ENCODE measurements around the gene FPGS.
"Not testable (repeated sequence)": the region's sequence is repeated elsewhere in the genome, so short reads cannot be mapped to it uniquely, and the experiment has no call there.

FPGS gene

DNA sequence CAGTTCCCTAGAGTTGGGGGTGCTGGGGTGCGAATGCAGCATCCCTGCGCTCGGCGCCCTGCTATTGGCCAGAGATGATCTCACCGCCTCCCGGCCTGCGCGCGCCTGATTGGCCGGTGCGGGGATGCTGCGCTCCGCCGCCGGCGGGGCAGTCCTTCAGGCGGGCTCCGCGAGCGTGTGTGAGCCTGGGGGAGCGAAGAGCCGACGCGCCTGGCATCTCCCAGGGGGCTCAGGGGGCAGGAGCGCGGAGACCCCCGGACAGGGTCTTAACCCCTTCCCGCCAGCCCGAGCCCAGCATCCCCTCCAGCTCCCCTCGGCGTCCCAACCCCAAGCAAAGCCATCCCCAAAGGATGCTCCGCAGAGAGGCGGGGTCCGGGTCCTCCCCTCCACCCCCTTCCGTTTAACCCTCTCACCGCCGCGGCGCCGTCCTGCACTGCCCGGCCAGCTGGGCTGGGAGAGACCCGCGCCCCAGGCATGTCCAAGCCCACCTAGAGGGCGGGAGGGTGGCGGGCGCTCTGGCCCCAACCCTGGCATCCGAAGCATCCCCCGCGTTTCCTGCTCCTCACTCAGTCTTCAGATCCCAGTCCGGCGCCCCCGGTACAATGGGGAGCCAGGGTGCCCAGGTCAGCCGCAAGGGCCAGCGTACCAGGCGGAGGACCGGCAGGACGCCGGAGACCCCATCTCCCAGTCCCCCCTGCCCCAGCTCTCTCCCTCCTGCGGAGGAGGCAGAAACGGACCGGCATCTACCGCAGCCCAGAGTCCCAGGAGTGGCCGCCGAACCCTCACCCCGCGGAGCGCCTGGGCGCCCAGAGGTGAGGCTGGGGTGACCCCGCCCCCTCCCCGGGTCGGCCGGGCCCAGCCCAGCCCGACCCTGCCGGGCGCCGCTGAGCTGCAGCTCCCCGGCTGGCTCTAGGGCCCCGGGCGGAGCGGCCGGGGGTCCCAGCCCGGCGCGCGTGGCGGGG is 48.3 kb upstream of the FPGS start:
- Histone ChIP-seq H4K20me1 (ENCODE audit: insufficient read depth, low read length) (no peaks in the 10 kb centered on the region), H3K79me2 (ENCODE audit: insufficient read depth, low read length) (no peaks in the 10 kb centered on the region), H3K36me3 (ENCODE audit: insufficient read depth, low read length) (no peaks in the 10 kb centered on the region), H3K9ac (ENCODE audit: low read depth, low read length) (no peak overlapping the region), H3K4me1 (ENCODE audit: insufficient read depth, low read length) (no peaks in the 10 kb centered on the region), H2AFZ (ENCODE audit: low read depth, low read length) (no peak overlapping the region), H3K27me3 (ENCODE audit: insufficient read depth, low read length, poor library complexity) (no peaks in the 10 kb centered on the region), H3K9me3 (ENCODE audit: insufficient read depth, low read length, severe bottlenecking) (no peaks in the 10 kb centered on the region), H3K27ac (ENCODE audit: low read length) (no peak overlapping the region), H3K4me3 (ENCODE audit: low read depth in 1 of 2, low read length in 2 of 2) (no peak overlapping the region), H3K4me2 (ENCODE audit: insufficient read depth, low read length) (no peak overlapping the region)
- TF ChIP-seq, protein P1, sequence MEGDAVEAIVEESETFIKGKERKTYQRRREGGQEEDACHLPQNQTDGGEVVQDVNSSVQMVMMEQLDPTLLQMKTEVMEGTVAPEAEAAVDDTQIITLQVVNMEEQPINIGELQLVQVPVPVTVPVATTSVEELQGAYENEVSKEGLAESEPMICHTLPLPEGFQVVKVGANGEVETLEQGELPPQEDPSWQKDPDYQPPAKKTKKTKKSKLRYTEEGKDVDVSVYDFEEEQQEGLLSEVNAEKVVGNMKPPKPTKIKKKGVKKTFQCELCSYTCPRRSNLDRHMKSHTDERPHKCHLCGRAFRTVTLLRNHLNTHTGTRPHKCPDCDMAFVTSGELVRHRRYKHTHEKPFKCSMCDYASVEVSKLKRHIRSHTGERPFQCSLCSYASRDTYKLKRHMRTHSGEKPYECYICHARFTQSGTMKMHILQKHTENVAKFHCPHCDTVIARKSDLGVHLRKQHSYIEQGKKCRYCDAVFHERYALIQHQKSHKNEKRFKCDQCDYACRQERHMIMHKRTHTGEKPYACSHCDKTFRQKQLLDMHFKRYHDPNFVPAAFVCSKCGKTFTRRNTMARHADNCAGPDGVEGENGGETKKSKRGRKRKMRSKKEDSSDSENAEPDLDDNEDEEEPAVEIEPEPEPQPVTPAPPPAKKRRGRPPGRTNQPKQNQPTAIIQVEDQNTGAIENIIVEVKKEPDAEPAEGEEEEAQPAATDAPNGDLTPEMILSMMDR (IDR thresholded peaks at IDR 0.05; ENCODE audit: borderline replicate concordance, extremely low read depth, low read length, poor library complexity, severe bottlenecking) = no peak
- no peak for TF ChIP-seq EZH2 (IDR thresholded peaks at IDR 0.05; ENCODE audit: borderline replicate concordance, low read depth, low read length, severe bottlenecking)
- DNase-seq (no peak), ATAC-seq (ENCODE audit: insufficient read depth, low read depth) (no peak)

DNA sequence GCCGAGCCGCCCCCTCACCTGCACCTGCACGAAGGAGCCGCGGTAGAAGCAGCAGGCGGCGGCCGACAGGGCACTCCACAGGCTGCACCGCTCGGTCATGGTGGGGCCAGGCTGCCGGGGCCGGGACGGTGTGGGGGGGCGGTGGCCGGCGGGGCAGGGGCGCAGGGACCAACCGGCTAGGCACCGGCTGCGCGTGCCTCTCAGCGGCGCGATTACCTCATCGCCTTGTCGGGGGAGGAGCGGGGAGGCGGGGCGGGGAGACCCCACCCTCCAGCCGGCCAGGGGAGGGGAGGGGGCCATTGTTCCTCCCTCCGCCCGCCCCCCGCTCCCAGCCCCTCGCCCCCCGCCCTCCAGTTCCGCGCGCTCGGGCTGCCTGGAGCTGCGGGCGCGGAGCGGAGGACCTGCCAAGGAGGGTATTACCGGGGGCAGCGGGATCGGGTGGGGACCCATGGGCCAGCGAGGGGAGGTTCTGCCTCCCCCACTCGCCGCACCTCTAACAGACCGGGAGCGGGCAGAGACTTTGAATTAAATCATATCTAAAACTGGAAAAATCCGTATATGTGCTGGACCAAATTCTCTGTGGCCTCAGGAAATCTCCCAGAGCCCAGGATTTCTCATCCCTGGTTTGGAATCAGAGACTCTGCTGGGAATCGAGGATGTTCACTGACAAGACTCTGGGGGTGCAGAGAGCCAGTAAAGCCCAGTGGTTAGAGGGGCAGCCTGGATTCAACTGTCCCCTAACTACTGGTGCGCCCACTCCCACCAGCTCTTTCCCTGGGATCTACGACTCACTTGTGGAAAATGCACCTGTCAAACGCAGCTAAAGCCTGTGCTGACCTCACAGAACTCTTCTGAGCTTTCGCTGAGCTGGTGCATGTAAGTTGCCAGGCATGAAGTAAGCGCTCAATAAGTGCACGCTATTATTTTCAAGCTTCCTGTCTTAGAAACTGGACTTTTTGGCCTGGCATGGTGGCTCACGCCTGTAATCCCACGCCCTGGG is 47.3 kb upstream of the FPGS start:
- Histone ChIP-seq H3K4me3 (ENCODE audit: low read depth in 1 of 2, low read length in 2 of 2) (no peak overlapping the region), H3K9ac (ENCODE audit: low read depth, low read length) (no peak overlapping the region)
- no peak for DNase-seq

DNA sequence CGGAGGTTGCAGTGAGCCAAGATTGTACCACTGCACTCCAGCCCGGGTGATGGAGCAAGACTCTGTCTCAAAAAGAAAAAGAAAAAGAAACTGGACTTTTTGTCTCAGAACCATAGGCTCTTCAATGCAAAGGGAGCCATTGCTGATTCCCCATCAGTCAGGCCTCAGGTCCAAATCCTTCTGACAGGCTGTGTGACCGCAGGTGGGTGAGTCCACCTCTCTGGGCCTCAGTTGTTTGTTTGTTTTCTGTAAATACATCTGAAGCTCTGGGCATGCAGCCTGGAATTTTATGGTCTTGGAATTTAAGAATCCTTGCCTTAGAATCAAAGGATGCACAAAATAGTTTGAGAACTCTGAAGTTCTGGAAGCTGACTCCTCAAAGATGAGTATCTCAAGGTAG is 46.4 kb upstream of the FPGS start:
- H3K4me1 ChIP-seq (ENCODE audit: insufficient read depth, low read length) = no peaks in the 10 kb centered on the region
- H3K27ac ChIP-seq (ENCODE audit: low read length) = no peak overlapping the region
- H3K4me2 ChIP-seq (ENCODE audit: insufficient read depth, low read length) = no peak overlapping the region
- H4K20me1 ChIP-seq (ENCODE audit: insufficient read depth, low read length) = no peaks in the 10 kb centered on the region
- H2AFZ ChIP-seq (ENCODE audit: low read depth, low read length) = no peak overlapping the region
- no peak for TF ChIP-seq EZH2 (IDR thresholded peaks at IDR 0.05; ENCODE audit: borderline replicate concordance, low read depth, low read length, severe bottlenecking)
- TF ChIP-seq, protein P1 (IDR thresholded peaks at IDR 0.05; ENCODE audit: borderline replicate concordance, extremely low read depth, low read length, poor library complexity, severe bottlenecking) = no peak
- no peaks in the 10 kb centered on the region for H3K79me2 ChIP-seq (ENCODE audit: insufficient read depth, low read length)
- H3K27me3 ChIP-seq (ENCODE audit: insufficient read depth, low read length, poor library complexity) = no peaks in the 10 kb centered on the region
- no peaks in the 10 kb centered on the region for H3K9me3 ChIP-seq (ENCODE audit: insufficient read depth, low read length, severe bottlenecking)
- ATAC-seq (ENCODE audit: insufficient read depth, low read depth) = no peak
- H3K36me3 ChIP-seq (ENCODE audit: insufficient read depth, low read length) = no peaks in the 10 kb centered on the region
- no peak for DNase-seq
- no peak overlapping the region for H3K4me3 ChIP-seq (ENCODE audit: low read depth in 1 of 2, low read length in 2 of 2)
- no peak overlapping the region for H3K9ac ChIP-seq (ENCODE audit: low read depth, low read length)

More for the DNA sequence above, 47.3 kb upstream of the FPGS start:
- no peaks in the 10 kb centered on the region for H4K20me1 ChIP-seq (ENCODE audit: insufficient read depth, low read length)
- no peaks in the 10 kb centered on the region for H3K36me3 ChIP-seq (ENCODE audit: insufficient read depth, low read length)
- TF ChIP-seq, protein P1 (IDR thresholded peaks at IDR 0.05; ENCODE audit: borderline replicate concordance, extremely low read depth, low read length, poor library complexity, severe bottlenecking) = no peak
- no peak for TF ChIP-seq EZH2 (IDR thresholded peaks at IDR 0.05; ENCODE audit: borderline replicate concordance, low read depth, low read length, severe bottlenecking)
- no peaks in the 10 kb centered on the region for H3K27me3 ChIP-seq (ENCODE audit: insufficient read depth, low read length, poor library complexity)
- no peaks in the 10 kb centered on the region for H3K4me1 ChIP-seq (ENCODE audit: insufficient read depth, low read length)
- no peaks in the 10 kb centered on the region for H3K79me2 ChIP-seq (ENCODE audit: insufficient read depth, low read length)
- H2AFZ ChIP-seq (ENCODE audit: low read depth, low read length) = no peak overlapping the region
- no peak overlapping the region for H3K4me2 ChIP-seq (ENCODE audit: insufficient read depth, low read length)
- H3K27ac ChIP-seq (ENCODE audit: low read length) = no peak overlapping the region
- no peak for ATAC-seq (ENCODE audit: insufficient read depth, low read depth)
- no peaks in the 10 kb centered on the region for H3K9me3 ChIP-seq (ENCODE audit: insufficient read depth, low read length, severe bottlenecking)

DNA sequence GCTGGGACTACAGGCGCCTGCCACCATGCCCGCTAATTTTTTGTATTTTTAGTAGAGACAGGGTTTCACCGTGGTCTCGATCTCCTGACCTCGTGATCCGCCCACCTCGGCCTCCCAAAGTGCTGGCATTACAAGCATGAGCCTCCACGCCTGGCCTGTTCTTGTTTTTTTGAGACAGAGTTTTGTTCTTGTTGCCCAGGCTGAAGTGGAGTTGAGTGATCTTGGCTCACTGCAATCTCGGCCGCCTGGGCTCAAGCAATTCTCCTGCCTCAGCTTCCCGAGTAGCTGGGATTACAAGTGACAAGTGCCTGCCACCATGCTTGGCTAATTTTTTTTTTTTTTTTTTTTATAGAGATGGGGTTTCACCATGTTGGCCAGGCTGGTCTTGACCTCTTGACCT is 45.9 kb upstream of the FPGS start:
- H3K27ac ChIP-seq (ENCODE audit: low read length); H3K79me2 ChIP-seq (ENCODE audit: insufficient read depth, low read length); DNase-seq; H4K20me1 ChIP-seq (ENCODE audit: insufficient read depth, low read length); H3K4me2 ChIP-seq (ENCODE audit: insufficient read depth, low read length); H3K36me3 ChIP-seq (ENCODE audit: insufficient read depth, low read length); ATAC-seq (ENCODE audit: insufficient read depth, low read depth); H3K4me3 ChIP-seq (ENCODE audit: low read depth in 1 of 2, low read length in 2 of 2); H3K4me1 ChIP-seq (ENCODE audit: insufficient read depth, low read length); H3K9ac ChIP-seq (ENCODE audit: low read depth, low read length); H3K27me3 ChIP-seq (ENCODE audit: insufficient read depth, low read length, poor library complexity); H2AFZ ChIP-seq (ENCODE audit: low read depth, low read length); H3K9me3 ChIP-seq (ENCODE audit: insufficient read depth, low read length, severe bottlenecking): not testable (repeated sequence)

Data from DND-41 (cell line).